Measurements from ENCODE around the gene SRD5A3.

GRCh38 chr4:55405073-55405472 is 59.0 kb downstream of the SRD5A3 start:
- TF ChIP-seq, protein P1, sequence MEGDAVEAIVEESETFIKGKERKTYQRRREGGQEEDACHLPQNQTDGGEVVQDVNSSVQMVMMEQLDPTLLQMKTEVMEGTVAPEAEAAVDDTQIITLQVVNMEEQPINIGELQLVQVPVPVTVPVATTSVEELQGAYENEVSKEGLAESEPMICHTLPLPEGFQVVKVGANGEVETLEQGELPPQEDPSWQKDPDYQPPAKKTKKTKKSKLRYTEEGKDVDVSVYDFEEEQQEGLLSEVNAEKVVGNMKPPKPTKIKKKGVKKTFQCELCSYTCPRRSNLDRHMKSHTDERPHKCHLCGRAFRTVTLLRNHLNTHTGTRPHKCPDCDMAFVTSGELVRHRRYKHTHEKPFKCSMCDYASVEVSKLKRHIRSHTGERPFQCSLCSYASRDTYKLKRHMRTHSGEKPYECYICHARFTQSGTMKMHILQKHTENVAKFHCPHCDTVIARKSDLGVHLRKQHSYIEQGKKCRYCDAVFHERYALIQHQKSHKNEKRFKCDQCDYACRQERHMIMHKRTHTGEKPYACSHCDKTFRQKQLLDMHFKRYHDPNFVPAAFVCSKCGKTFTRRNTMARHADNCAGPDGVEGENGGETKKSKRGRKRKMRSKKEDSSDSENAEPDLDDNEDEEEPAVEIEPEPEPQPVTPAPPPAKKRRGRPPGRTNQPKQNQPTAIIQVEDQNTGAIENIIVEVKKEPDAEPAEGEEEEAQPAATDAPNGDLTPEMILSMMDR (IDR thresholded peaks at IDR 0.05; ENCODE audit: low read depth, low read length): no peak
- no peak for TF ChIP-seq EZH2phosphoT487 (IDR thresholded peaks at IDR 0.05; ENCODE audit: low read depth)
